ENCODE data around the gene TMEM168. TPM values are rescaled to one million over a fixed set of nuclear protein-coding genes. Genes with fewer than 3 reads are reported as not detected.
"Not testable (repeated sequence)": the region's sequence is repeated elsewhere in the genome, so short reads cannot be mapped to it uniquely, and the experiment has no call there.

TMEM168 gene
- total RNA-seq, result 10 to 100 TPM in 3 of 4 donors, 1 to 10 TPM in 1; 8.6 to 57.3 (median 26.0) TPM

- peak; percentile 76 for TF ChIP-seq POLR2A (IDR thresholded peaks at IDR 0.05)
- TF ChIP-seq CTCF (IDR thresholded peaks at IDR 0.05), result no peak
- TF ChIP-seq EP300 (IDR thresholded peaks at IDR 0.05; ENCODE audit: low read depth), result no peak
- TF ChIP-seq POLR2AphosphoS5 (IDR thresholded peaks at IDR 0.05), result peak; percentile 71 to 86 (median 82)
- Histone ChIP-seq H3K27me3 (no peaks in the 10 kb centered on the region), H3K27ac (peak within 1 kb of the TSS; percentile 82 to 90 (median 90)), H3K9me3 (no peaks in the 10 kb centered on the region), H3K36me3 (no peaks in the 10 kb centered on the region), H3K4me1 (peaks cover 0 to 17% (median 5%) of the 10 kb centered on the region in 4 donors), H3K4me3 (peak within 1 kb of the TSS; percentile 28 to 81 (median 56))
- intact Hi-C loops (cut with DNase I; ENCODE audit: low total_unique reads), result no loop called here
- 0% methylated on average over 54 of the region's 67 CpGs; no CpG with 5 or more reads in 1 of the 2 donors for WGBS, 2 donors (ENCODE audit: low coverage in 1 of 2)
- DNase-seq, result peak; percentile 91
- in situ Hi-C loops (cut with MboI; ENCODE audit: low pct_ligation_motif_present in 1 of 4, low pct_unique_long_range_greater_than_20kb in 1 of 4, low sequenced_read_pairs in 3 of 4), result no loop called here
Observed at GRCh38 chr7:112789817-112790585, at the start of gene TMEM168. TMEM168 (minus strand) TSS chr7:112790393; CDS start chr7:112784825, 5,568 bp downstream.

GRCh38 chr7:112835928-112836327, 45.7 kb upstream of the TMEM168 start:
- 76 to 86% methylated on average over 4 of the region's 4 CpGs for WGBS, 2 donors (ENCODE audit: low coverage in 1 of 2)
- DNase-seq; H3K9me3 ChIP-seq; H3K4me3 ChIP-seq; in situ Hi-C loops (cut with MboI; ENCODE audit: low pct_ligation_motif_present in 1 of 4, low pct_unique_long_range_greater_than_20kb in 1 of 4, low sequenced_read_pairs in 3 of 4); H3K27me3 ChIP-seq; H3K4me1 ChIP-seq; H3K27ac ChIP-seq; intact Hi-C loops (cut with DNase I; ENCODE audit: low total_unique reads): not testable (repeated sequence)
- peaks cover 0 to 10% (median 0%) of the 10 kb centered on the region in 4 donors for H3K36me3 ChIP-seq

- intact Hi-C loops (cut with DNase I; ENCODE audit: low total_unique reads), result no loop called here
- TF ChIP-seq EP300 (IDR thresholded peaks at IDR 0.05; ENCODE audit: low read depth), result no peak
- TF ChIP-seq CTCF (IDR thresholded peaks at IDR 0.05), result no peak
- TF ChIP-seq POLR2A (IDR thresholded peaks at IDR 0.05), result no peak
- no peak for TF ChIP-seq POLR2AphosphoS5 (IDR thresholded peaks at IDR 0.05)
- 78 to 85% methylated on average over 2 to 3 of the region's 3 CpGs for WGBS, 2 donors (ENCODE audit: low coverage in 1 of 2)
- Histone ChIP-seq H3K9me3 (peaks cover 0 to 11% of the 10 kb centered on the region in 2 donors), H3K27me3 (no peaks in the 10 kb centered on the region), H3K4me3 (no peak overlapping the region), H3K27ac (no peak overlapping the region), H3K36me3 (peaks cover 0 to 39% (median 5%) of the 10 kb centered on the region in 4 donors), H3K4me1 (no peaks in the 10 kb centered on the region)
- no peak for DNase-seq
- in situ Hi-C loops (cut with MboI; ENCODE audit: low pct_ligation_motif_present in 1 of 4, low pct_unique_long_range_greater_than_20kb in 1 of 4, low sequenced_read_pairs in 3 of 4), result no loop called here
Observed at GRCh38 chr7:112833082-112833481, 42.9 kb upstream of the TMEM168 start.

- TF ChIP-seq EP300 (IDR thresholded peaks at IDR 0.05; ENCODE audit: low read depth), result no peak
- in situ Hi-C loops (cut with MboI; ENCODE audit: low pct_ligation_motif_present in 1 of 4, low pct_unique_long_range_greater_than_20kb in 1 of 4, low sequenced_read_pairs in 3 of 4) (no loop called here), intact Hi-C loops (cut with DNase I; ENCODE audit: low total_unique reads) (no loop called here)
- DNase-seq, result no peak
- peaks cover 0 to 40% (median 5%) of the 10 kb centered on the region in 4 donors for H3K36me3 ChIP-seq
- H3K9me3 ChIP-seq, result peaks cover 0 to 11% of the 10 kb centered on the region in 2 donors
- no peaks in the 10 kb centered on the region for H3K4me1 ChIP-seq
- H3K4me3 ChIP-seq, result no peak overlapping the region
- no peak overlapping the region for H3K27ac ChIP-seq
- H3K27me3 ChIP-seq, result no peaks in the 10 kb centered on the region
Observed at GRCh38 chr7:112830769-112831168, 40.6 kb upstream of the TMEM168 start.

- H3K27ac ChIP-seq, result no peak overlapping the region
- 88 to 97% methylated on average over 1 of the region's 1 CpG for WGBS, 2 donors (ENCODE audit: low coverage in 1 of 2)
- peaks cover 0 to 11% of the 10 kb centered on the region in 2 donors for H3K9me3 ChIP-seq
- TF ChIP-seq POLR2AphosphoS5 (IDR thresholded peaks at IDR 0.05) (no peak), CTCF (IDR thresholded peaks at IDR 0.05) (no peak), EP300 (IDR thresholded peaks at IDR 0.05; ENCODE audit: low read depth) (no peak), POLR2A (IDR thresholded peaks at IDR 0.05) (no peak)
- in situ Hi-C loops (cut with MboI; ENCODE audit: low pct_ligation_motif_present in 1 of 4, low pct_unique_long_range_greater_than_20kb in 1 of 4, low sequenced_read_pairs in 3 of 4), result no loop called here
- H3K36me3 ChIP-seq, result peaks cover 0 to 40% (median 5%) of the 10 kb centered on the region in 4 donors
- no peak overlapping the region for H3K4me3 ChIP-seq
- no peaks in the 10 kb centered on the region for H3K4me1 ChIP-seq
- DNase-seq, result no peak
- intact Hi-C loops (cut with DNase I; ENCODE audit: low total_unique reads), result no loop called here
- H3K27me3 ChIP-seq, result no peaks in the 10 kb centered on the region
Observed at GRCh38 chr7:112828696-112829095, 38.5 kb upstream of the TMEM168 start.
